GM21619 (cell line): ENCODE results near the gene GSTM5.
"Not testable (repeated sequence)": the region's sequence is repeated elsewhere in the genome, so short reads cannot be mapped to it uniquely, and the experiment has no call there.

Source experiments
- ATAC-seq: cut with Tn5 transposase; IDR thresholded peaks from one replicate; pipeline ENCODE4 v1.9.1; 2021; ENCODE audit not compliant: unreplicated experiment

The GSTM5 gene

GRCh38 chr1:109711593-109712320 lies at the start of gene GSTM5:
Gene GSTM5 (plus strand): TSS chr1:109712251. CDS start chr1:109712313, 62 bp downstream.
- ATAC-seq = not testable (repeated sequence)

GRCh38 chr1:109664671-109665070 lies 47.4 kb upstream of the GSTM5 start:
- no peak for ATAC-seq

GRCh38 chr1:109667452-109668122 lies 44.5 kb upstream of the GSTM5 start, which contains the start of gene GSTM2:
Gene GSTM2 (plus strand): TSS chr1:109668057. CDS start chr1:109668116, 59 bp downstream.
- ATAC-seq = no peak

GRCh38 chr1:109668123-109668775 lies 43.8 kb upstream of the GSTM5 start:
- no peak for ATAC-seq

GRCh38 chr1:109669246-109669948 lies 42.7 kb upstream of the GSTM5 start:
- ATAC-seq = no peak

GRCh38 chr1:109669949-109670302 lies 42.1 kb upstream of the GSTM5 start:
- not testable (repeated sequence) for ATAC-seq

GRCh38 chr1:109671067-109671466 lies 41.0 kb upstream of the GSTM5 start:
- ATAC-seq = no peak

GRCh38 chr1:109673861-109674260 lies 38.2 kb upstream of the GSTM5 start:
- ATAC-seq = not testable (repeated sequence)

GRCh38 chr1:109676683-109677381 lies 35.2 kb upstream of the GSTM5 start:
- ATAC-seq = not testable (repeated sequence)

GRCh38 chr1:109677459-109677858 lies 34.6 kb upstream of the GSTM5 start:
- no peak for ATAC-seq

- ATAC-seq = not testable (repeated sequence)
Observed at GRCh38 chr1:109678637-109679036, 33.4 kb upstream of the GSTM5 start.

GRCh38 chr1:109684777-109685176 lies 27.3 kb upstream of the GSTM5 start:
- ATAC-seq = not testable (repeated sequence)

- not testable (repeated sequence) for ATAC-seq
Observed at GRCh38 chr1:109685399-109685798, 26.7 kb upstream of the GSTM5 start.

- ATAC-seq = not testable (repeated sequence)
Observed at GRCh38 chr1:109685890-109686289, 26.2 kb upstream of the GSTM5 start.

GRCh38 chr1:109687109-109687508 lies 24.9 kb upstream of the GSTM5 start:
- not testable (repeated sequence) for ATAC-seq

- ATAC-seq = no peak
Observed at GRCh38 chr1:109687641-109688499, 24.2 kb upstream of the GSTM5 start, which contains the start of gene GSTM1. Gene GSTM1 (plus strand): TSS chr1:109687817. CDS start chr1:109687874, 57 bp downstream.

- no peak for ATAC-seq
Observed at GRCh38 chr1:109689844-109690405, 22.1 kb upstream of the GSTM5 start.

- no peak for ATAC-seq
Observed at GRCh38 chr1:109691759-109692158, 20.3 kb upstream of the GSTM5 start.

GRCh38 chr1:109694400-109694799 lies 17.7 kb upstream of the GSTM5 start:
- not testable (repeated sequence) for ATAC-seq
